GM19397 (cell line): ENCODE measurements around the gene INTS14.

Experiments
- ATAC-seq: cut with Tn5 transposase; IDR thresholded peaks from one replicate; pipeline ENCODE4 v1.9.1; 2021; ENCODE audit warnings: mild to moderate bottlenecking, moderate library complexity; ENCODE audit not compliant: unreplicated experiment

Gene INTS14

GRCh38 chr15:65535192-65535591, 75.7 kb downstream of the INTS14 start:
- no peak for ATAC-seq

GRCh38 chr15:65533057-65533756, 77.7 kb downstream of the INTS14 start:
- ATAC-seq = no peak

- no peak for ATAC-seq
Measured at GRCh38 chr15:65532738-65533051, 78.2 kb downstream of the INTS14 start.

GRCh38 chr15:65530318-65531111, 80.4 kb downstream of the INTS14 start, which contains the start of gene HACD3:
HACD3 (plus strand) TSS chr15:65530463; CDS start chr15:65530632, 169 bp downstream.
- ATAC-seq = peak; percentile 84

GRCh38 chr15:65529762-65530317, 81.1 kb downstream of the INTS14 start:
- no peak for ATAC-seq
